PC-9 (cell line): ENCODE data around the gene LRIF1. TPM values are rescaled to one million over a fixed set of nuclear protein-coding genes. Genes with fewer than 3 reads are reported as not detected.
"Not testable (repeated sequence)": the region's sequence is repeated elsewhere in the genome, so short reads cannot be mapped to it uniquely, and the experiment has no call there.

Source experiments
- Bru-seq: library from RNA; stranded (reverse); fragments of 400-500 nt; gene quantifications from one replicate; lab custom pipeline; 2021; lab: Mats Ljungman, UMichigan
- BruChase-seq, 2 experiments: library from RNA; stranded (reverse); fragments of 400-500 nt; gene quantifications; one replicate each; lab custom pipeline; 2021; lab: Mats Ljungman, UMichigan
- BruUV-seq: library from RNA; stranded (reverse); fragments of 400-500 nt; replicated peaks from 2 replicates; lab custom pipeline; 2021; lab: Mats Ljungman, UMichigan
- CTCF ChIA-PET: fragments of 300-600 bp; sonication (Branson Sonifier 250); formaldehyde crosslinking; loops from one replicate; lab custom pipeline; 2022; ENCODE audit warnings: antibody characterized with exemption; lab: Charles Lee
- POLR2A ChIA-PET: fragments of 300-600 bp; sonication (Branson Sonifier 250); formaldehyde crosslinking; loops from one replicate; lab custom pipeline; 2022; ENCODE audit warnings: antibody characterized with exemption; ENCODE audit not compliant: unreplicated experiment; lab: Charles Lee
- DNase-seq, 2 experiments: peaks; one replicate each; pipeline versions ENCODE4 v3.0.0 to v3.0.0-alpha.2; 2015 to 2022; ENCODE audit warnings: mixed read lengths in 1 of 2
- H2AFZ ChIP-seq: fragments of 200-600 bp; sonication (generic); 2 replicates; pipeline ENCODE4 v1.8.1; 2017; ENCODE audit warnings: antibody characterized with exemption
- H3F3A ChIP-seq: fragments of 200-600 bp; sonication (generic); 2 replicates; pipeline ENCODE4 v1.8.1; 2017; ENCODE audit warnings: antibody characterized with exemption, mild to moderate bottlenecking, low read depth; ENCODE audit not compliant: insufficient read depth
- H3K27ac ChIP-seq: fragments of 200-600 bp; sonication (generic); 2 replicates; pipeline ENCODE4 v1.6.1; 2016; ENCODE audit warnings: mixed run types
- H3K27me3 ChIP-seq: fragments of 200-600 bp; sonication (generic); 2 replicates; pipeline ENCODE4 v1.6.1; 2016; ENCODE audit warnings: low read depth, mixed run types; ENCODE audit not compliant: insufficient read depth
- H3K36me3 ChIP-seq: fragments of 200-600 bp; sonication (generic); 2 replicates; pipeline ENCODE4 v1.6.1; 2016; ENCODE audit warnings: low read depth, mixed run types
- H3K4me1 ChIP-seq: fragments of 200-600 bp; sonication (generic); replicated peaks from 2 replicates; pipeline ENCODE4 v1.6.1; 2016; ENCODE audit warnings: mixed run types; ENCODE audit not compliant: insufficient read depth
- H3K4me2 ChIP-seq: fragments of 200-600 bp; sonication (generic); 2 replicates; pipeline ENCODE4 v1.6.1; 2017; ENCODE audit warnings: mixed run types
- H3K4me3 ChIP-seq: fragments of 200-600 bp; sonication (generic); 2 replicates; pipeline ENCODE4 v1.6.1; 2016; ENCODE audit warnings: mixed run types
- H3K79me2 ChIP-seq: fragments of 200-600 bp; sonication (generic); 2 replicates; pipeline ENCODE4 v1.6.1; 2017; ENCODE audit warnings: low read depth, mixed run types
- H3K9me2 ChIP-seq: fragments of 200-600 bp; sonication (generic); 2 replicates; pipeline ENCODE4 v1.8.1; 2017; ENCODE audit warnings: mild to moderate bottlenecking; ENCODE audit not compliant: insufficient read depth
- H3K9me3 ChIP-seq: fragments of 200-600 bp; sonication (generic); 2 replicates; pipeline ENCODE4 v1.8.1; 2016; ENCODE audit warnings: low read depth; ENCODE audit not compliant: insufficient read depth
- H4K20me1 ChIP-seq: fragments of 200-600 bp; sonication (generic); 2 replicates; pipeline ENCODE4 v1.8.1; 2017; ENCODE audit not compliant: insufficient read depth
- CTCF ChIP-seq: fragments of 200-600 bp; sonication (generic); conservative IDR thresholded peaks from 2 replicates; pipeline ENCODE4 v1.6.1; 2017; ENCODE audit warnings: mixed run types, antibody characterized with exemption, mild to moderate bottlenecking, moderate library complexity
- EZH2 ChIP-seq: fragments of 200-600 bp; sonication (generic); IDR thresholded peaks from 2 replicates; pipeline ENCODE4 v1.8.0; 2017; ENCODE audit warnings: antibody characterized with exemption, low read depth
- intact Hi-C: fragments of 100-400 bp; cut with micrococcal nuclease; formaldehyde crosslinking; loops from one replicate; pipeline ENCODE4 v1.10.0; 2022; ENCODE audit not compliant: unreplicated experiment
- long read RNA-seq: library from polyadenylated mRNA; stranded (forward); transcript quantifications from one replicate; pipeline ENCODE4 v2.0.0, GENCODE V29; 2022
- total RNA-seq: library from RNA; stranded (reverse); gene quantifications from 2 replicates; pipeline ENCODE4 v1.2.3, GENCODE V29; 2021

LRIF1 gene
- total RNA-seq = 11.8 and 13.5 TPM in 2 replicates
- percentile 87 among the genes with signal in this experiment for Bru-seq, nascent RNA
- percentile 88 among the genes with signal in this experiment for BruChase-seq, experiment 1, labeled RNA remaining after a 2-hour chase
- BruChase-seq, experiment 2, labeled RNA remaining after a 6-hour chase = percentile 74 among the genes with signal in this experiment
- long read RNA-seq, transcript LRIF1-201 (4 exons, 3,475 nt) = minor isoform, 10 of 28 reads
- long read RNA-seq, transcript LRIF1-202 (3 exons, 1,796 nt) = major isoform, 12 of 28 reads
- long read RNA-seq, partial matches to known transcripts = 0 of 28 reads
- long read RNA-seq, other reads (novel, unspliced or antisense) = 6 of 28 reads

- Histone ChIP-seq H3F3A (peaks cover 26% of the 10 kb centered on the region), H3K9me2 (no peaks in the 10 kb centered on the region), H3K4me3 (peak within 1 kb of the TSS; percentile 85), H2AFZ (peak within 1 kb of the TSS; percentile 99), H3K9me3 (peaks cover 38% of the 10 kb centered on the region), H3K27me3 (no peaks in the 10 kb centered on the region), H4K20me1 (no peaks in the 10 kb centered on the region), H3K27ac (peak within 1 kb of the TSS; percentile 97), H3K4me1 (peaks cover 22% of the 10 kb centered on the region), H3K4me2 (peak within 1 kb of the TSS; percentile 83), H3K36me3 (peaks cover 28% of the 10 kb centered on the region; the same call in 1 of the 2 replicates), H3K79me2 (peaks cover 34% of the 10 kb centered on the region)
- DNase-seq = peak; percentile 99 to 100
- intact Hi-C loops = loop anchor here (1.0 kb wide), 1 partner anchor 47 kb away; no protein-coding TSS in a partner anchor
- TF ChIP-seq CTCF (peak; percentile 57; the same call in 1 of the 2 replicates), EZH2 (no peak)
- POLR2A ChIA-PET = interaction anchor here (0.5 to 0.7 kb wide), 7 partner anchors 11 to 1673 kb away, joined by 3 to 4 read pairs (median 3); no protein-coding TSS in a partner anchor
- CTCF ChIA-PET = no interaction called here
- BruUV-seq = no TSS peak
Measured at GRCh38 chr1:110963691-110964454, at the start of gene LRIF1. LRIF1 (minus strand) TSS chr1:110963922; CDS start chr1:110963688, 234 bp downstream.

GRCh38 chr1:111008031-111008430, 44.3 kb upstream of the LRIF1 start:
- no peaks in the 10 kb centered on the region for H4K20me1 ChIP-seq
- H3K36me3 ChIP-seq = no peaks in the 10 kb centered on the region
- intact Hi-C loops = no loop called here
- BruUV-seq = no TSS peak
- H2AFZ ChIP-seq = no peak overlapping the region
- ChIA-PET CTCF (no interaction called here), POLR2A (no interaction called here)
- no peak overlapping the region for H3K4me3 ChIP-seq
- no peak overlapping the region for H3K27ac ChIP-seq
- H3K79me2 ChIP-seq = no peaks in the 10 kb centered on the region
- H3F3A ChIP-seq = no peaks in the 10 kb centered on the region
- H3K9me2 ChIP-seq = no peaks in the 10 kb centered on the region; the same call in 1 of the 2 replicates
- DNase-seq = no peak
- no peaks in the 10 kb centered on the region for H3K4me1 ChIP-seq
- no peak for TF ChIP-seq EZH2
- TF ChIP-seq CTCF = no peak
- peaks cover 8% of the 10 kb centered on the region; the same call in 1 of the 2 replicates for H3K27me3 ChIP-seq
- 0 out of 2 replicates have a peak, but pooled peaks cover 7% of the 10 kb centered on the region for H3K9me3 ChIP-seq
- no peak overlapping the region for H3K4me2 ChIP-seq

GRCh38 chr1:111006556-111006955, 42.8 kb upstream of the LRIF1 start:
- H3K4me1 ChIP-seq = no peaks in the 10 kb centered on the region
- H2AFZ ChIP-seq = no peak overlapping the region
- H3K27ac ChIP-seq = no peak overlapping the region
- no peak for TF ChIP-seq CTCF
- TF ChIP-seq EZH2 = no peak
- H3K9me3 ChIP-seq = 0 out of 2 replicates have a peak, but pooled peaks cover 7% of the 10 kb centered on the region
- BruUV-seq = no TSS peak
- POLR2A ChIA-PET = no interaction called here
- H3K27me3 ChIP-seq = peaks cover 8% of the 10 kb centered on the region; the same call in 1 of the 2 replicates
- DNase-seq = no peak
- H3K9me2 ChIP-seq = no peaks in the 10 kb centered on the region
- no peaks in the 10 kb centered on the region for H3F3A ChIP-seq
- no peak overlapping the region for H3K4me3 ChIP-seq
- intact Hi-C loops = no loop called here
- no peak overlapping the region for H3K4me2 ChIP-seq
- no peaks in the 10 kb centered on the region for H4K20me1 ChIP-seq
- CTCF ChIA-PET = no interaction called here
- H3K79me2 ChIP-seq = no peaks in the 10 kb centered on the region
- no peaks in the 10 kb centered on the region for H3K36me3 ChIP-seq

GRCh38 chr1:110999607-111000006, 35.9 kb upstream of the LRIF1 start:
- H4K20me1 ChIP-seq, H3K27ac ChIP-seq, H3K4me1 ChIP-seq, H2AFZ ChIP-seq, H3K4me3 ChIP-seq, intact Hi-C loops, H3K4me2 ChIP-seq, H3K79me2 ChIP-seq, POLR2A ChIA-PET, CTCF ChIA-PET, H3F3A ChIP-seq, DNase-seq, H3K9me2 ChIP-seq, H3K36me3 ChIP-seq, BruUV-seq: not testable (repeated sequence)
- 0 out of 2 replicates have a peak, but pooled peaks cover 10% of the 10 kb centered on the region for H3K9me3 ChIP-seq
- H3K27me3 ChIP-seq = peaks cover 13% of the 10 kb centered on the region
